Right lobe of liver (tissue), 4 donors: ENCODE results near the gene RASL12.

Experiments
- POLR2A ChIP-seq: fragments of 450-650 bp; IDR thresholded peaks from one replicate; pipeline ENCODE4 v1.6.1; 2017; ENCODE audit warnings: antibody characterized with exemption, mild to moderate bottlenecking
- TF ChIP-seq, protein P1 (sequence below), 4 donors: fragments of 200-600 bp in 3 of 4; fragments of 450-650 bp in 1 of 4; IDR thresholded peaks; one replicate each; pipeline versions ENCODE4 v1.5.1 to v1.8.0; 2016 to 2022; ENCODE audit warnings: antibody characterized with exemption in 4 of 4, mild to moderate bottlenecking in 2 of 4
- donor health status: DM: no; HTN: no; CAD: no.
- donor health status: DM: no; HTN: no; CAD: no.
- donor health status: DM: no; HTN: yes; CAD: no.

GRCh38 chr15:65102912-65103311, 35.1 kb upstream of the RASL12 start:
- TF ChIP-seq, protein P1, sequence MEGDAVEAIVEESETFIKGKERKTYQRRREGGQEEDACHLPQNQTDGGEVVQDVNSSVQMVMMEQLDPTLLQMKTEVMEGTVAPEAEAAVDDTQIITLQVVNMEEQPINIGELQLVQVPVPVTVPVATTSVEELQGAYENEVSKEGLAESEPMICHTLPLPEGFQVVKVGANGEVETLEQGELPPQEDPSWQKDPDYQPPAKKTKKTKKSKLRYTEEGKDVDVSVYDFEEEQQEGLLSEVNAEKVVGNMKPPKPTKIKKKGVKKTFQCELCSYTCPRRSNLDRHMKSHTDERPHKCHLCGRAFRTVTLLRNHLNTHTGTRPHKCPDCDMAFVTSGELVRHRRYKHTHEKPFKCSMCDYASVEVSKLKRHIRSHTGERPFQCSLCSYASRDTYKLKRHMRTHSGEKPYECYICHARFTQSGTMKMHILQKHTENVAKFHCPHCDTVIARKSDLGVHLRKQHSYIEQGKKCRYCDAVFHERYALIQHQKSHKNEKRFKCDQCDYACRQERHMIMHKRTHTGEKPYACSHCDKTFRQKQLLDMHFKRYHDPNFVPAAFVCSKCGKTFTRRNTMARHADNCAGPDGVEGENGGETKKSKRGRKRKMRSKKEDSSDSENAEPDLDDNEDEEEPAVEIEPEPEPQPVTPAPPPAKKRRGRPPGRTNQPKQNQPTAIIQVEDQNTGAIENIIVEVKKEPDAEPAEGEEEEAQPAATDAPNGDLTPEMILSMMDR (IDR thresholded peaks at IDR 0.05), result no peak
- no peak for TF ChIP-seq POLR2A
